ENCODE data around the gene PTPRE.

Gene PTPRE

DNA sequence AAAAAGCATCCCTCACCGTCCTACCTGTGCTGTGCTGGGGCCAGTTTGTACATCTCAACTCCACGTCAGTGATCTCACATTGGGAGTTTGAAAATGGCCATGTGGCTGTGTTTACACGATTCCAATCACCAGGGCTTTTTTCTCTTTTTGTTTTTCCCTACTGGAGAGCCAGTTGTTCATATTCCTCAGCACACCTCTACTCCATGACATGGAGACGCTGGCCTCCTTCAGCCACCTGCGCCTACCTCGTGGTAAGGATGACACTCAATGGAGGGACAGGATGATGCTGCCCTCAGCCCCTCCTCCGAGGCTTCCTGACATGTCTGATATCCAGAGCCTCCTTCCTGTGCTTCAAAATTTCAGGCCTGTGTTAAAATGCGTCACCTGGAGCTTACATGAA is 24.5 kb upstream of the PTPRE start:
- H3K36me3 ChIP-seq (ENCODE audit: control insufficient read depth, insufficient read depth, low read length) = no peaks in the 10 kb centered on the region
- no peak overlapping the region for H3K27ac ChIP-seq (ENCODE audit: insufficient read depth, low read depth, low read length, poor library complexity, severe bottlenecking)
- no peaks in the 10 kb centered on the region for H3K4me1 ChIP-seq (ENCODE audit: control insufficient read depth, insufficient read depth, low read length)
- H3K9me3 ChIP-seq (ENCODE audit: control insufficient read depth, low read length) = no peaks in the 10 kb centered on the region
- H3K27me3 ChIP-seq (ENCODE audit: control insufficient read depth, insufficient read depth, low read length, poor library complexity, severe bottlenecking) = no peaks in the 10 kb centered on the region
- H3K4me3 ChIP-seq (ENCODE audit: insufficient read depth, low read depth, low read length) = no peak overlapping the region
- 81 to 83% methylated on average over 8 of the region's 8 CpGs for WGBS, 2 experiments

DNA sequence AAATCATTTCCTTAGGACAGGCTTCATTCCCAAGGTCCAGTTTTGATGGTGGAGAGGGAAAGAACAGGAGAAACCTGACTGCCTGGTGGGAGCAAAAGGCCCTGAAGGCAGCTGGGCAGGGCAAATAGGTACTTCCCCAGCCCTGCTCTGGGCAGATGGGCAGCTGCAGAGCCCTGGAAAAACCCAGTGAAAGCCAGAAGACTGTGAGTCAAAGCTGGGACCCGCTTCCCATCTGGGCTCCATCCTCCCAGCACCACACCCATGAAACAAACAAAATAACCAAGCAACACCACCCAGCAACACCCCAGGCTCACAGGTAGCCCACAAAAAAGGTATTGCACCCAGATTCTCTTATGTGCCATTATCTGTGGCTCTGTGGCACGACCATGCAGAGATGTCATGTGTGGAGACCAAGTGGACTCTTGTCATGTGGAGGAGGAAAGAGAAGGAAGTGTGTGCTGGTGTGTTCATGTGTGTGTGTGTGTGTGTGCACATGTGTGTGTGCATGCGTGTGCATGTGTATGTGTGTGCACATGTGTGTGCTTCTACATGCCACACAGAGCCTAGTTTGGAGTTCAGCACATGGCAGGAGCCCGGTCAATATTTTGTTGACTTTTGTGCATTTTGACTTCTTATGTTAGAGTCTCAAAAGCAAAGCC is 24.0 kb upstream of the PTPRE start:
- H3K27ac ChIP-seq (ENCODE audit: insufficient read depth, low read depth, low read length, poor library complexity, severe bottlenecking) = no peak overlapping the region
- WGBS, 2 experiments = 91 to 93% methylated on average over 4 of the region's 4 CpGs
- H3K4me1 ChIP-seq (ENCODE audit: control insufficient read depth, insufficient read depth, low read length) = no peaks in the 10 kb centered on the region
- no peaks in the 10 kb centered on the region for H3K9me3 ChIP-seq (ENCODE audit: control insufficient read depth, low read length)
- H3K27me3 ChIP-seq (ENCODE audit: control insufficient read depth, insufficient read depth, low read length, poor library complexity, severe bottlenecking) = no peaks in the 10 kb centered on the region
- no peaks in the 10 kb centered on the region for H3K36me3 ChIP-seq (ENCODE audit: control insufficient read depth, insufficient read depth, low read length)
- H3K4me3 ChIP-seq (ENCODE audit: insufficient read depth, low read depth, low read length) = no peak overlapping the region

DNA sequence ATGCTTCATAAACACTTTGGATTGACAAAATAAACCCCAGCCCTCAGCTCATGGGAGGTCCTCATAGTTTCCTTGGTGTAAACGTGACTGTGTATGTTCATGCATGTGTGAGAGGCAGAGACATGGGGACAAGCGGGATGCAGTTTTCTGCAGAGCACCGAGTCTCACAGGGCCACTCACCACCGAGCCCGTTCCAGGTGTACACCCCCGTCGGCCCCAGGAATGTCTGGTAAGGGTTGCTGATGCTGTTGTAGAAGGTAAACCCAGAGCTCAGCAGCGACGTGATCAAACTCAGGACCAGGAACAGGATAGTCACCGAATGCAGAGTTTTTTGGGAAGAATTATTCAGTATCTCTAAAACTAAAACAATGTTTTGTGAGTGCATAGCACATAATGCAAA is 23.4 kb upstream of the PTPRE start:
- H3K36me3 ChIP-seq (ENCODE audit: control insufficient read depth, insufficient read depth, low read length) = no peaks in the 10 kb centered on the region

DNA sequence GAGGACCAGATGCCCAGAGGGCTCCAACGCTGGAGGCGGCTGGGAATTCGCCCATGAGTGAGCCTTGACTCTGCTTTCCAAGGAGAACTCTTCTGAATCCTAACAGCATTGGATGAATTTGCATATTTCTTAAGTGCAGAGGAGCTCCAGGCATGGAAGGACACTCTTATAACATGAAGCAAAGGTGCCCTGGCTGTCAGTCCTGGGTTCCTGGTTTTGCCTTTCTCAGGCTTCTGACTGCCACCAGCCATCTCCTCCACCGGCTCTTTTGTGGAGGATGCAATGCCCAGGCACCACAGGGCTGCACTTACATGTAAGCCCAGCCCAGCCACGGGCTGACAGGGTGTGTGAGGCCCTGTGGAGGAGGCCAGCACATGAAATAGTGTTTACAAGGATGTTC is 22.4 kb upstream of the PTPRE start:
- Histone ChIP-seq H3K36me3 (ENCODE audit: control insufficient read depth, insufficient read depth, low read length) (no peaks in the 10 kb centered on the region), H3K27ac (ENCODE audit: insufficient read depth, low read depth, low read length, poor library complexity, severe bottlenecking) (no peak overlapping the region), H3K27me3 (ENCODE audit: control insufficient read depth, insufficient read depth, low read length, poor library complexity, severe bottlenecking) (no peaks in the 10 kb centered on the region), H3K4me1 (ENCODE audit: control insufficient read depth, insufficient read depth, low read length) (no peaks in the 10 kb centered on the region), H3K4me3 (ENCODE audit: insufficient read depth, low read depth, low read length) (no peak overlapping the region), H3K9me3 (ENCODE audit: control insufficient read depth, low read length) (no peaks in the 10 kb centered on the region)
- WGBS, 2 experiments = 92 to 94% methylated on average over 5 of the region's 5 CpGs

More for the DNA sequence above, 23.4 kb upstream of the PTPRE start:
- Histone ChIP-seq H3K4me3 (ENCODE audit: insufficient read depth, low read depth, low read length) (no peak overlapping the region), H3K27ac (ENCODE audit: insufficient read depth, low read depth, low read length, poor library complexity, severe bottlenecking) (no peak overlapping the region), H3K27me3 (ENCODE audit: control insufficient read depth, insufficient read depth, low read length, poor library complexity, severe bottlenecking) (no peaks in the 10 kb centered on the region), H3K4me1 (ENCODE audit: control insufficient read depth, insufficient read depth, low read length) (no peaks in the 10 kb centered on the region), H3K9me3 (ENCODE audit: control insufficient read depth, low read length) (no peaks in the 10 kb centered on the region)
- 94 to 96% methylated on average over 10 of the region's 10 CpGs for WGBS, 2 experiments

DNA sequence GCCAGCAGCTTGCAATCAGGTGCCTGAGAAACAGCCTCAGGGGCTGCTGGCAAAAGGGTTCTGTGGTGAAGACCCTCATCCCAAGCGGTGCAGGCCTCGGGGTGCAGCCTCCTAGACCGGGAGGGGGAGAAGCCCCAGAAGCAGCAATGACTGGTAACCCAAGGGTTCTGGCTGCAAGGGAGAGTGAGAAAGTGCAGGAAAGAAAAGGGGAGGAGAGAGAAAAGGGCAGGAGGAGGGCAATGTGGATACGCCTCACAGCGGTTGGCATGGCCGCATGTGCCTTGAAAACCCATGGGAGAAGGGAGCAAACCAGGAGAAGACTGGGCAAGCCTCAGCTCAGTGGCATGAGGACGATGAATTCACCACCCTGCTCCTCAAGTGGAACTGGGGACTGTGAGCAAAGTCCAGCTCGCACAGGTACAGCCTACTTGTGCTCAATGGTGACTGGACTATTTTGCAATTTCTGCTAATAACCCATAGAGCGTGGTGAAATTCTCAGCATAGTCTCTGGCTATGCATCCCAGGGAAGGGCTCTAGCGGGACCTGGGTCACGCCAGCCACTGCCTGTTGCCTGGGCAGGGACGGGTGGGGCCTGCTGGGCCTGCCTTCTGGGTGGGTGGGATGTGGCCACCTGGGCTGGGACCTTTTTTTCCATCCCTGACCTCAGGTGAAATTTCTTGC is 20.4 kb upstream of the PTPRE start:
- no peak overlapping the region for H3K4me3 ChIP-seq (ENCODE audit: insufficient read depth, low read depth, low read length)
- H3K27ac ChIP-seq (ENCODE audit: insufficient read depth, low read depth, low read length, poor library complexity, severe bottlenecking) = no peak overlapping the region
- no peaks in the 10 kb centered on the region for H3K4me1 ChIP-seq (ENCODE audit: control insufficient read depth, insufficient read depth, low read length)
- no peaks in the 10 kb centered on the region for H3K36me3 ChIP-seq (ENCODE audit: control insufficient read depth, insufficient read depth, low read length)
- 95% methylated on average over 12 of the region's 12 CpGs for WGBS, 2 experiments
- no peaks in the 10 kb centered on the region for H3K9me3 ChIP-seq (ENCODE audit: control insufficient read depth, low read length)
- no peaks in the 10 kb centered on the region for H3K27me3 ChIP-seq (ENCODE audit: control insufficient read depth, insufficient read depth, low read length, poor library complexity, severe bottlenecking)

DNA sequence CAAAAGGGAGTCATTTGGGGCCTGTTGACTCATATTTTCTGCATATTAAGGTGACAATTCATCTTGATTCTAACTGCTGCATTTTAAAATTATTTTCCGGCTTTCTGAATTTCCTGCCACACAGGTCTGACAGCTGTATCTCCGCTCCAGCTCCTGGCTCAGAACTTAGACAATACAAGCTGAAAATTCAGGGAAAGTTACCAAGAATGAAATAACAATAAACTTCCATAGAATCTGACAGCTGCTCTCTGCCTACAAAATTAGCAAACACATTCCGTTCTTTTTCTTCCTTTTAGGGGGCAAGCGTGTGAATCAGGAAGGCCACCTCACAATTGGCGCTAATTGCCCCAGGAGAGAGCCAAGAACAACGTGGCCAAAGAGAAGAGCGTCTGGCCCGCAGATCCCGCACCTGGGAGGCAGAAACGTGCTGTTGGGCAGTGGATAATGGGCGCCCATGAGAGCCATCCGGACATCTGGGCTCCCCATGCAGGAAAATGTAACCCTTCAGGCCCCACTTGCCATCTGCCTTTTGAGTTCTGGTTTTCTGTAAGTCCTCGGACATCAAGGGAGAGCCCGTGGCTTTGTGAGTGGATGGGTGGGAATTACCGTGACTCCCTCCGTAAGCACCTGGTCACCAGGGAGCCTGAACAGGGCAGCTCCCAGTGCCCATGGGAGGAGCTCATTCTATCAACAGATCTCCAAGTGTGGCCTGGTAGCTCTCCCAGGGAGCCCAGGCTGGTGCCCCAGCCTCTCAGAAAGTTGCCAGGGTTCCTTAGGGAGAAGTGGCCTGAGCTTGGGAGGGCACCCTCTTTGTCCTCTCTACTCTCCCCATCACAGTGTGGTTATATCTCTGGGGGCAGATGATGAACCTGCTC is 19.1 kb upstream of the PTPRE start:
- H3K27me3 ChIP-seq (ENCODE audit: control insufficient read depth, insufficient read depth, low read length, poor library complexity, severe bottlenecking) = no peaks in the 10 kb centered on the region
- 93 to 94% methylated on average over 16 of the region's 16 CpGs for WGBS, 2 experiments
- no peak overlapping the region for H3K4me3 ChIP-seq (ENCODE audit: insufficient read depth, low read depth, low read length)
- H3K36me3 ChIP-seq (ENCODE audit: control insufficient read depth, insufficient read depth, low read length) = no peaks in the 10 kb centered on the region
- no peaks in the 10 kb centered on the region for H3K9me3 ChIP-seq (ENCODE audit: control insufficient read depth, low read length)
- no peak overlapping the region for H3K27ac ChIP-seq (ENCODE audit: insufficient read depth, low read depth, low read length, poor library complexity, severe bottlenecking)
- H3K4me1 ChIP-seq (ENCODE audit: control insufficient read depth, insufficient read depth, low read length) = no peaks in the 10 kb centered on the region

DNA sequence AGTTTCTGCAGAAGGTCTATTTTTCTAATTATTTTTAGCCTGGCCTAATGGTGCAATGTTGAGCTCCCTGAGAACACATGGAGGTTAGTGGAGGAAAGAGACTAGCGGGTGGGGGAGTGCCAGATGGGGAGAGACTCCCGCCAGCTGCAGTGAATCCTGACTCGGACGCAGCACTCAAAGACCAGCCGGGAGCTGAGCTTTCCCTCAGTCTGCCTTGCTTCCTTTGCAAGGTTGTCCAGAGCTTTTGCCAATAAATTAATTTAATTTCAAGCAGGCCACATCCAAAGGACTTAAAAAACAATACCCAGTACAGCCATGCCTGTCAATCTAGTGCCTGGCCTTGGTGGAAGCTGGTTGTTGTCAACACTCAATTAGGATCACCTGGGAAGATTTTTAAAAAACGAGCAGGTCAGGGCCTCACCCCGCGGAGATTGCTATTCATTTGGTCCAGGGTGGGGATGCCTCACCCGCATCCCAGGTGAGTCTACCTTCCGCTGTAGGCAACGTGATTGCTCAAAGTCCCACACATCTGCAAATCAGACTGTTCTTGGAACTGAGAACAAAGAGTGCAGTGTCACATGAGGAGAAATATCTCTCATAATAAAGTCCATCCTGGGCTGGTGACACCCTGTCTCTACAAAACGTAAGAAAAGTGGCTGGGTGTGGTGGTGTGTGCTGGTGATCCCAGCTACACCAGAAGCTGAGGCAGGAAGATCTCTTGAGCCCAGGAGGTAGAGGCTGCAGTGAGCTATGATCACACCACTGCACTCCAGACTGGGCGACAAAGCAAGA is 18.2 kb upstream of the PTPRE start:
- Histone ChIP-seq H3K27me3 (ENCODE audit: control insufficient read depth, insufficient read depth, low read length, poor library complexity, severe bottlenecking) (no peaks in the 10 kb centered on the region), H3K27ac (ENCODE audit: insufficient read depth, low read depth, low read length, poor library complexity, severe bottlenecking) (no peak overlapping the region), H3K9me3 (ENCODE audit: control insufficient read depth, low read length) (no peaks in the 10 kb centered on the region), H3K4me3 (ENCODE audit: insufficient read depth, low read depth, low read length) (no peak overlapping the region), H3K4me1 (ENCODE audit: control insufficient read depth, insufficient read depth, low read length) (no peaks in the 10 kb centered on the region), H3K36me3 (ENCODE audit: control insufficient read depth, insufficient read depth, low read length) (no peaks in the 10 kb centered on the region)
- 94 to 95% methylated on average over 13 of the region's 13 CpGs for WGBS, 2 experiments

DNA sequence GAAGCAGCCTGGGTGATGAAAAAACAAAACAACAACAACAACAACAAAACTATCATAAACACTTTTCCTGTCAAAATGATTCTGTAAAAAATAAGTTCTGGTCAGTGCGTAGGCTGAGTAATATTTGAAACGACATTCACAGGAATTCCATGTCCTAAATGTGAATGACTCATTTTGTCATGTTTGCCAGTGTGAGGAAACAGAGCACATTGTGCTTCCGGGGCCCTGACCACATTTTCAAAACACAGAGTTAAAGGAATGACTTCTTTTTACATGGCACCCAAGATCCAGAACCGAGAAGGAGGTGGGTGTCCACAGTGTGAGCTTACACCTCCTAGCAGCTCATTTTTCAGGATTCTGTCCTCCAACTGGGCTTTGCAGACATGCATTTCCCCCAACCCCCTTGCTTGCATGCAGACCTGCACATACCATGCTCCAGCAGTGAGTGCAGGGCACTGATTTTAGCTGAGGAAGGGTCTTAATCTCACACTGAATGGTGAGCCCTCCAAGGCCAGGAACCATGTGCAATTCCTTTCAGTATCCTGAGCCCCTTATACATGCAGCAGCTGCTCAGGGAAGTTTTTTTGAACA is 17.2 kb upstream of the PTPRE start:
- Histone ChIP-seq H3K4me1 (ENCODE audit: control insufficient read depth, insufficient read depth, low read length) (no peaks in the 10 kb centered on the region), H3K9me3 (ENCODE audit: control insufficient read depth, low read length) (no peaks in the 10 kb centered on the region), H3K36me3 (ENCODE audit: control insufficient read depth, insufficient read depth, low read length) (no peaks in the 10 kb centered on the region), H3K27me3 (ENCODE audit: control insufficient read depth, insufficient read depth, low read length, poor library complexity, severe bottlenecking) (no peaks in the 10 kb centered on the region), H3K4me3 (ENCODE audit: insufficient read depth, low read depth, low read length) (no peak overlapping the region), H3K27ac (ENCODE audit: insufficient read depth, low read depth, low read length, poor library complexity, severe bottlenecking) (no peak overlapping the region)
- 92 to 93% methylated on average over 4 of the region's 4 CpGs for WGBS, 2 experiments

DNA sequence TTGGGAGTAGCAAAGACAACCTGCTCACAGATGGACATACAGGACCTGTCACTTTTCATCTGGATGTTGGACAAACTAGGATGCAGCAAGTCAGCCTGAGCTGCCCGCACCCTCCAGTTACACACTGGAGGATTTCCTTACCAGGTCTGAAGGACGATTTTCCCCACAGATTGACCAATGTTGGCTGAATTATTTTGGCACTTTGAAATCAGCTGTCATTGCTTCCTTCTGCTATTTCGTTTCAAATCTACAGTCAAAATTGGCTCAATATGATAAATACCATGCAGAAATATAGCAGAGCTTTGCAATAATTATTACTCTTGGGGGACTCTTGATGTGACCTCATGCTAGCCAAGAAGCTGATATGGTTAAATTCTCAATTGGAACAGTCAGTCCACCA is 16.7 kb upstream of the PTPRE start:
- no peaks in the 10 kb centered on the region for H3K4me1 ChIP-seq (ENCODE audit: control insufficient read depth, insufficient read depth, low read length)
- 90 to 92% methylated on average over 3 of the region's 3 CpGs for WGBS, 2 experiments
- H3K9me3 ChIP-seq (ENCODE audit: control insufficient read depth, low read length) = no peaks in the 10 kb centered on the region
- no peaks in the 10 kb centered on the region for H3K27me3 ChIP-seq (ENCODE audit: control insufficient read depth, insufficient read depth, low read length, poor library complexity, severe bottlenecking)
- no peak overlapping the region for H3K4me3 ChIP-seq (ENCODE audit: insufficient read depth, low read depth, low read length)
- no peaks in the 10 kb centered on the region for H3K36me3 ChIP-seq (ENCODE audit: control insufficient read depth, insufficient read depth, low read length)
- no peak overlapping the region for H3K27ac ChIP-seq (ENCODE audit: insufficient read depth, low read depth, low read length, poor library complexity, severe bottlenecking)

Measured in ectodermal cell (in vitro differentiated cells).